ENCODE data around the gene PXMP4.

GRCh38 chr20:33704197-33704924 lies 15.7 kb downstream of the PXMP4 start:
- TF ChIP-seq, protein P1, sequence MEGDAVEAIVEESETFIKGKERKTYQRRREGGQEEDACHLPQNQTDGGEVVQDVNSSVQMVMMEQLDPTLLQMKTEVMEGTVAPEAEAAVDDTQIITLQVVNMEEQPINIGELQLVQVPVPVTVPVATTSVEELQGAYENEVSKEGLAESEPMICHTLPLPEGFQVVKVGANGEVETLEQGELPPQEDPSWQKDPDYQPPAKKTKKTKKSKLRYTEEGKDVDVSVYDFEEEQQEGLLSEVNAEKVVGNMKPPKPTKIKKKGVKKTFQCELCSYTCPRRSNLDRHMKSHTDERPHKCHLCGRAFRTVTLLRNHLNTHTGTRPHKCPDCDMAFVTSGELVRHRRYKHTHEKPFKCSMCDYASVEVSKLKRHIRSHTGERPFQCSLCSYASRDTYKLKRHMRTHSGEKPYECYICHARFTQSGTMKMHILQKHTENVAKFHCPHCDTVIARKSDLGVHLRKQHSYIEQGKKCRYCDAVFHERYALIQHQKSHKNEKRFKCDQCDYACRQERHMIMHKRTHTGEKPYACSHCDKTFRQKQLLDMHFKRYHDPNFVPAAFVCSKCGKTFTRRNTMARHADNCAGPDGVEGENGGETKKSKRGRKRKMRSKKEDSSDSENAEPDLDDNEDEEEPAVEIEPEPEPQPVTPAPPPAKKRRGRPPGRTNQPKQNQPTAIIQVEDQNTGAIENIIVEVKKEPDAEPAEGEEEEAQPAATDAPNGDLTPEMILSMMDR (IDR thresholded peaks at IDR 0.05), result no peak
- TF ChIP-seq EZH2phosphoT487 (IDR thresholded peaks at IDR 0.05) (no peak), EZH2 (IDR thresholded peaks at IDR 0.05) (no peak)

Measured in neural progenitor cell (in vitro differentiated cells).